WI38 (cell line): ENCODE results near the gene IL17B.

Experiments used
- H3K4me3 ChIP-seq: 2 replicates; pipeline ENCODE4 v1.5.1; 2011; ENCODE audit warnings: low read depth, mild to moderate bottlenecking, control low read depth, low read length
- TF ChIP-seq, protein P1 (sequence below): IDR thresholded peaks from 2 replicates; pipeline ENCODE4 v1.5.1; 2012; ENCODE audit warnings: low read depth, mild to moderate bottlenecking, control low read depth, low read length

Gene IL17B

GRCh38 chr5:149380466-149381121 is 1.5 kb upstream of the IL17B start:
- H3K4me3 ChIP-seq: no peak overlapping the region

GRCh38 chr5:149379818-149380374 is 804 bp upstream of the IL17B start:
- TF ChIP-seq, protein P1, sequence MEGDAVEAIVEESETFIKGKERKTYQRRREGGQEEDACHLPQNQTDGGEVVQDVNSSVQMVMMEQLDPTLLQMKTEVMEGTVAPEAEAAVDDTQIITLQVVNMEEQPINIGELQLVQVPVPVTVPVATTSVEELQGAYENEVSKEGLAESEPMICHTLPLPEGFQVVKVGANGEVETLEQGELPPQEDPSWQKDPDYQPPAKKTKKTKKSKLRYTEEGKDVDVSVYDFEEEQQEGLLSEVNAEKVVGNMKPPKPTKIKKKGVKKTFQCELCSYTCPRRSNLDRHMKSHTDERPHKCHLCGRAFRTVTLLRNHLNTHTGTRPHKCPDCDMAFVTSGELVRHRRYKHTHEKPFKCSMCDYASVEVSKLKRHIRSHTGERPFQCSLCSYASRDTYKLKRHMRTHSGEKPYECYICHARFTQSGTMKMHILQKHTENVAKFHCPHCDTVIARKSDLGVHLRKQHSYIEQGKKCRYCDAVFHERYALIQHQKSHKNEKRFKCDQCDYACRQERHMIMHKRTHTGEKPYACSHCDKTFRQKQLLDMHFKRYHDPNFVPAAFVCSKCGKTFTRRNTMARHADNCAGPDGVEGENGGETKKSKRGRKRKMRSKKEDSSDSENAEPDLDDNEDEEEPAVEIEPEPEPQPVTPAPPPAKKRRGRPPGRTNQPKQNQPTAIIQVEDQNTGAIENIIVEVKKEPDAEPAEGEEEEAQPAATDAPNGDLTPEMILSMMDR: no peak
- H3K4me3 ChIP-seq: no peak overlapping the region

More at GRCh38 chr5:149380466-149381121, 1.5 kb upstream of the IL17B start:
- TF ChIP-seq, protein P1: no peak

DNA sequence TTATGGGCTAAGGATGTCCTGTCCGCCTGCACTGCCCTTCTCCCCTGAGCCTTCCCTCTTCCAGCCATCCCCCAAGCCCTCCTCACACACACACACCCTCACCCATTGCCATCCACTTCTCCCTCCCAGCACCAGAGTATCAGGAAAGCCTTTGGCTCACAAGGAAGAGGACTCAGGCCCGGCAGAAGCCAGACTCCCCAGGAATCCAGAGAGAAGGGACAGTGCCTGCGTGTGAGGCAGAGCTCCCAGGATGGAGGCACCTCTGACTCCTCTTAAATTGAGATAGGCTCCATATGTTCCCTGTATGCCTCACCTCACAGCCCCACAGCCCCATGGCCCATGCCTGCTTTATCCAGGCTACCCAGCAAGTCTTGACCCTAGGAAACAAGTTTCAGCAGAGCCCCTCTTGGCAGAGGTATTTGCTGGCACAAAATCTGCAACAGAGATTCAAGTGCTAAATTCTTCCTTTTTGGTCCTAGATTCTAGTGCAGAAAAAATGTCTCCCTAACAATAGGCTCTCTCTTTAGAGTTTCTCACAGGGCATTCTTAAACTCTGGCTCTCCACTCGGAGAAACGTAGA is 761 bp downstream of the IL17B start:
- no peak overlapping the region for H3K4me3 ChIP-seq
- TF ChIP-seq, protein P1: no peak

GRCh38 chr5:149376711-149377447 is 2.2 kb downstream of the IL17B start:
- no peak overlapping the region for H3K4me3 ChIP-seq
- TF ChIP-seq, protein P1: no peak

DNA sequence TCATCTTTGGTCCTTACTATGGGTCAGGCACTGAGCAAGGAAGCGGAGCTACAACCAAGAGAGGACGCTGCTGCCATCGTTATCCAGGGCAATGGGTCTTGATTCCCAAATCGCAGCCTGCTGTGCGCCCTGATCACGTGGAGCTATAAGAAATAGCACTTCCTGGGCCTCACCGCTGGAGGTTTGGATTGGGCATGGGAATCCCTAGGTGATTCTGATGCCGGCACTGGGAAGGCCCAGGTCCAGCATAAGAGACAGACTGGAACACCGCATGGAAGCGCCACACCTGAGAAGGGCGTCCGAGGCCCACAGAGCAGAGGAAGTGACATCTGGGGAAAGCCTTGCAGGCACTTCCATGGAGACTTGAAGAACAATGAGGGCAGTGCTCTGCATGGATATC is 3.0 kb downstream of the IL17B start:
- TF ChIP-seq, protein P1: no peak
- no peak overlapping the region for H3K4me3 ChIP-seq

DNA sequence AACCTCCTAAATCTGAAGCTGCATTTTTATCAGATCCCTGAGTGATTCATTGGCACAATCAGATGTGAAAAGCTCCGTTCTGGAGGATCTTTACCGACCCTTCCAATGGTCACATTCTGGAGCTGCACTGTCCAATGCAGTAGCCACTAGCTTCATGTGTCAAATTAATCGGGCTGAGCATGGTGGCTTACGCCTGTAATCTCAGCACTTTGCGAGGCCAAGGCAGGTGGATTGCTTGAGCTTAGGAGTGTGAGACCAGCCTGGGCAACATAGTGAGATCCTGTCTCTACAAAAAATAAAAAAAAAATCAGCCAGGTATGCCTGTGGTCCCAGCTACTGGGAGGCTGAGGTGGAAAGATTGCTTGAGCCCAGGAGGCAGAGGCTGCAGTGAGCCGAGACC is 3.7 kb downstream of the IL17B start:
- H3K4me3 ChIP-seq: no peak overlapping the region

More for the DNA sequence above, 3.7 kb downstream of the IL17B start:
- TF ChIP-seq, protein P1: no peak
